GM13976 (cell line): ENCODE measurements around the gene MGST2.
"Not testable (repeated sequence)": the region's sequence is repeated elsewhere in the genome, so short reads cannot be mapped to it uniquely, and the experiment has no call there.

Source experiments
- DNase-seq: peaks from one replicate; pipeline ENCODE4 v3.0.0; 2012; ENCODE audit warnings: low spot score
- CTCF ChIP-seq: IDR thresholded peaks from 2 replicates; pipeline ENCODE4 v1.5.1; 2012; ENCODE audit warnings: borderline replicate concordance, mild to moderate bottlenecking; ENCODE audit not compliant: insufficient read depth; ENCODE audit errors: extremely low read depth, missing control alignments, control extremely low read depth
- in situ Hi-C: fragments of 300-500 bp; cut with MboI; formaldehyde crosslinking; loops from one replicate; pipeline ENCODE4 v1.12.0; 2022; ENCODE audit warnings: low sequenced_read_pairs, mixed read lengths, inconsistent platforms; ENCODE audit not compliant: unreplicated experiment

Gene MGST2

GRCh38 chr4:139696491-139696890 is 30.9 kb downstream of the MGST2 start:
- in situ Hi-C loops = no loop called here
- no peak for TF ChIP-seq CTCF
- DNase-seq = no peak

GRCh38 chr4:139698167-139698925 is 32.7 kb downstream of the MGST2 start:
- in situ Hi-C loops, DNase-seq: not testable (repeated sequence)

- DNase-seq = no peak
- in situ Hi-C loops = no loop called here
- no peak for TF ChIP-seq CTCF
Observed at GRCh38 chr4:139700568-139700967, 34.9 kb downstream of the MGST2 start.

GRCh38 chr4:139704915-139705485 is 39.4 kb downstream of the MGST2 start:
- DNase-seq = no peak
- TF ChIP-seq CTCF = no peak
- in situ Hi-C loops = no loop called here

GRCh38 chr4:139709660-139710059 is 44.0 kb downstream of the MGST2 start:
- in situ Hi-C loops = no loop called here
- DNase-seq = no peak
- no peak for TF ChIP-seq CTCF

GRCh38 chr4:139710073-139710472 is 44.5 kb downstream of the MGST2 start:
- no peak for DNase-seq
- TF ChIP-seq CTCF = no peak
- in situ Hi-C loops = no loop called here

GRCh38 chr4:139711461-139711860 is 45.8 kb downstream of the MGST2 start:
- no peak for TF ChIP-seq CTCF
- in situ Hi-C loops = no loop called here
- no peak for DNase-seq
